ENCODE data around the gene BRD3. TPM values are rescaled to one million over a fixed set of nuclear protein-coding genes. Genes with fewer than 3 reads are reported as not detected.

BRD3 gene
- total RNA-seq, 1 experiment from 2014 or later: 63.1 TPM

- H3K9ac ChIP-seq (ENCODE audit: extremely low read depth, insufficient read length, low read length): no peak overlapping the region
- H2BK12ac ChIP-seq (ENCODE audit: insufficient read length, low read depth, low read length): no peak overlapping the region
- H4K20me1 ChIP-seq (ENCODE audit: control insufficient read depth, insufficient read depth, insufficient read length): no peaks in the 10 kb centered on the region
- DNase-seq: no peak
- no peak overlapping the region for H3K4ac ChIP-seq (ENCODE audit: low read depth, low read length)
- H3K4me1 ChIP-seq (ENCODE audit: insufficient read depth, low read length): no peaks in the 10 kb centered on the region
- no peaks in the 10 kb centered on the region for H3K23me2 ChIP-seq (ENCODE audit: insufficient read length, low read depth, low read length, poor library complexity, severe bottlenecking)
- H3K27ac Mint-ChIP-seq: no peak overlapping the region
- H2BK15ac ChIP-seq (ENCODE audit: low read depth, low read length): no peak overlapping the region
- no peak overlapping the region for H4K91ac ChIP-seq (ENCODE audit: insufficient read length, low read depth, low read length)
- H4K8ac ChIP-seq (replicated peaks; ENCODE audit: insufficient read length, low read depth, low read length): no peak overlapping the region
- H3K23ac ChIP-seq (ENCODE audit: insufficient read length, low read depth, low read length): no peak overlapping the region
- no peak overlapping the region for H2BK20ac ChIP-seq (ENCODE audit: low read depth, low read length, poor library complexity, severe bottlenecking)
- no peak overlapping the region for H3K4me3 Mint-ChIP-seq
- no CpG with 5 or more reads among the region's 14 CpGs for WGBS (ENCODE audit: extremely low coverage, insufficient read length, low lambda C conversion rate)
- no peak overlapping the region for H4K5ac ChIP-seq (ENCODE audit: insufficient read length, low read depth, low read length)
- H3K4me2 ChIP-seq (ENCODE audit: insufficient read depth, insufficient read length, low read length): no peak overlapping the region
- TF ChIP-seq, protein P1, sequence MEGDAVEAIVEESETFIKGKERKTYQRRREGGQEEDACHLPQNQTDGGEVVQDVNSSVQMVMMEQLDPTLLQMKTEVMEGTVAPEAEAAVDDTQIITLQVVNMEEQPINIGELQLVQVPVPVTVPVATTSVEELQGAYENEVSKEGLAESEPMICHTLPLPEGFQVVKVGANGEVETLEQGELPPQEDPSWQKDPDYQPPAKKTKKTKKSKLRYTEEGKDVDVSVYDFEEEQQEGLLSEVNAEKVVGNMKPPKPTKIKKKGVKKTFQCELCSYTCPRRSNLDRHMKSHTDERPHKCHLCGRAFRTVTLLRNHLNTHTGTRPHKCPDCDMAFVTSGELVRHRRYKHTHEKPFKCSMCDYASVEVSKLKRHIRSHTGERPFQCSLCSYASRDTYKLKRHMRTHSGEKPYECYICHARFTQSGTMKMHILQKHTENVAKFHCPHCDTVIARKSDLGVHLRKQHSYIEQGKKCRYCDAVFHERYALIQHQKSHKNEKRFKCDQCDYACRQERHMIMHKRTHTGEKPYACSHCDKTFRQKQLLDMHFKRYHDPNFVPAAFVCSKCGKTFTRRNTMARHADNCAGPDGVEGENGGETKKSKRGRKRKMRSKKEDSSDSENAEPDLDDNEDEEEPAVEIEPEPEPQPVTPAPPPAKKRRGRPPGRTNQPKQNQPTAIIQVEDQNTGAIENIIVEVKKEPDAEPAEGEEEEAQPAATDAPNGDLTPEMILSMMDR (conservative IDR thresholded peaks at IDR 0.05): no peak
- H3K27ac ChIP-seq (ENCODE audit: insufficient read length, low read depth, low read length): no peak overlapping the region
- no peaks in the 10 kb centered on the region for H3K4me1 Mint-ChIP-seq
- no peak overlapping the region for H2BK120ac ChIP-seq (ENCODE audit: low read depth, low read length, poor library complexity, severe bottlenecking)
- no peak overlapping the region for H2BK5ac ChIP-seq (ENCODE audit: insufficient read length, low read length)
- H3K79me2 ChIP-seq (ENCODE audit: insufficient read depth, low read length): no peaks in the 10 kb centered on the region
- peak overlapping the region; percentile 11 for H3K18ac ChIP-seq (ENCODE audit: insufficient read length, low read depth, low read length)
- H3K79me1 ChIP-seq (ENCODE audit: insufficient read depth, low read depth, low read length, poor library complexity, severe bottlenecking): no peaks in the 10 kb centered on the region
- no peak overlapping the region for H2AFZ ChIP-seq (ENCODE audit: low read length)
- no peaks in the 10 kb centered on the region for H3K9me3 ChIP-seq (ENCODE audit: control insufficient read depth, low read depth, low read length)
- no peaks in the 10 kb centered on the region for H3K36me3 Mint-ChIP-seq (ENCODE audit: insufficient read depth in 1 of 3, low read depth in 3 of 3)
- peaks cover 3 to 4% of the 10 kb centered on the region in 2 experiments; a peak in 4 of 5 replicates for H3K9me3 Mint-ChIP-seq
- H3K27me3 Mint-ChIP-seq (ENCODE audit: low read depth): peaks cover 12% of the 10 kb centered on the region
- no peak overlapping the region for H3K14ac ChIP-seq (ENCODE audit: insufficient read depth, low read length)
- no peak overlapping the region for H2AK5ac ChIP-seq (ENCODE audit: insufficient read length, low read length)
- no peaks in the 10 kb centered on the region for H3K27me3 ChIP-seq (ENCODE audit: insufficient read depth, low read length)
- no peak overlapping the region for H3K56ac ChIP-seq (ENCODE audit: insufficient read length, low read depth, low read length)
- H3T11ph ChIP-seq (ENCODE audit: low read length): no peak overlapping the region
These were observed 62.9 kb downstream of the BRD3 start for GRCh38 chr9:134004881-134005280.

Measured in H9 (cell line).